ENCODE measurements around the gene DLX5.

DLX5 gene

DNA sequence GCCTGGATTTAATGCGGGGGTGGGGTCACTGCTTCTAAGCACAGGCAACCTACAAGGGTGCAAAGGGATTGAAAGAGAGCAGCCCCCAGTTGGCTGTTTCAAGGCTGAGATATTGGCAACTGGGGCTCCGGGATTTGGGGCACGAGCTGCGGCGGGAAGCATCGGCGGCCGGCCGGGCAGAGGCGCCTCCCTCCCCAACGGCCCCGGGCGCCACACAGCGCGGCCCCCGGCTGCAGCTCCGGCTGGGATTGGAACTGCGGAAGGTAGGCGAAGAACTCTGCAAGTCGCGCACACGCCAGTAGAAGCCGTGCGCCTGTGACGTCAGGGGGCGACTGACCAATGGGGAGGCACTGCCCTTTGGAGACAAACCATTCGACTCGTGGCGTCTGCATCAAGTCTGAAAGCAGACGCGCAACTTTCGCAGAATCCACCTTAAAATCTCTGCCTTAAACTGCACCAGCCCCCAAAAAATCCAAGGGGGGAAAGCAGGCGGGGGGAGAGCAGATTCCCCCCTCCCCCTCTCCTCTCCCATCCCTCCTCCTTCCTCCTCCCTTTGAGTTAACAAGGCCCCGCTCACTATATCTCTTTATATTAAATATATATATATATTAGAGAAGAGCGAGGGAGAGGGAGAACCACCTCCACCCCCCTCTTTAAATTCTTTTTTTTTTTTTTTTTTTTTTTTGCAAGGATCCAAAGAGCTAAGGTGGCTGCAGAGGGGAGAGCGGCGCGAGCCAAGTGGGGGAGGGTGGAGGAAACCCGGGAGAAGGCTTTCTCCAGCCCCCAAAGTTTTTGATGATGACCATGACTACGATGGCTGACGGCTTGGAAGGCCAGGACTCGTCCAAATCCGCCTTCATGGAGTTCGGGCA is 19.2 kb downstream of the DLX5 start, which contains the start of gene DLX6:
DLX6 (plus strand) TSS at position 371 of the 872 bp plus-strand sequence; CDS start at position 796, 425 bp downstream.
- no peak for DNase-seq (ENCODE audit: low spot score)

- DNase-seq (ENCODE audit: low spot score): no peak
Observed at GRCh38 chr7:97004247-97005182, 20.1 kb downstream of the DLX5 start.

GRCh38 chr7:97003262-97004246 is 21.1 kb downstream of the DLX5 start:
- no peak for DNase-seq (ENCODE audit: low spot score)

GRCh38 chr7:97002555-97003261 is 21.9 kb downstream of the DLX5 start:
- no peak for DNase-seq (ENCODE audit: low spot score)

DNA sequence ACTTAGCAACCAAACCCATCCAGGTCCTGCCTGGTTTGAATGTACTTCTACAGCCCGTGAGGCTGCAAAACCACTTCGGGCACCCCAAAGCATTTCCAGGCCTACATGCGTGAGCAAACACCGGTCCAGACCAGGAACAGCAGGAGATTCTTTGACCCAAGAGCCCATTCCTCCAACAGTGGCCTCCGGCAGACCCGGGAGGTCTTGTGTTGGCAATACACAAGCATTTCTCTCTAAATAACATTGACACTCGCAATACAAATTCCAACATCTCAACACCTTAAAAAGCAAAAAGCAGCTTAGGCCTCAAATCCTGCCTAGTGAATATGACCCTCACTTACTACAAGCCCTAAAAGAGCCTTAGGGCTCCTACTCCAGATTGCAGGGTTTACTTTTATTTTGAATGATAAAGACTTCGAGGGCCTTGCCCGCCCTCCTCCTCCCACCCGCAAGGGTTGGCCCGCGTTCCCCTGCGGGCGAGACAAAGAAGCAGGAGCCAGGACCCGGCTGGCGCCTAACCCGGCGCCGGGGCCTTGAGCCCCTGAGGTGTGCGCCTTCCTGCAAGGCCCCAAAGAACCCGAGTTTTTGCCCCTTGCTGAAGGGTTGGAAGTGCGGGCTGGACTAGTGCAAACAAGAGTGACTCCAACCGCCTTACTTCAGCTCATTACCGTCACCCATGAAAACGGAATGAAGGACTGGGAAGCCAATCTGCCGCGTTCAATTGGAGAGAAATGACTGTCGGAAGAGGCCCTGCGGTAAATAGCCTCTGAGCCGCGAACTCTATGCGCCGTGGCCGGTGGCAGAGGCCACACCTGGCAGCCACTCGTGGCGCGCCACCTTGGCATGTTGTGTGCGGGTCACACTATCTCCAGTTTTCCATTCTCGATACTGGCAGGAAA is 22.7 kb downstream of the DLX5 start:
- DNase-seq (ENCODE audit: low spot score): no peak

GRCh38 chr7:97001221-97001620 is 23.4 kb downstream of the DLX5 start:
- DNase-seq (ENCODE audit: low spot score): no peak

DNA sequence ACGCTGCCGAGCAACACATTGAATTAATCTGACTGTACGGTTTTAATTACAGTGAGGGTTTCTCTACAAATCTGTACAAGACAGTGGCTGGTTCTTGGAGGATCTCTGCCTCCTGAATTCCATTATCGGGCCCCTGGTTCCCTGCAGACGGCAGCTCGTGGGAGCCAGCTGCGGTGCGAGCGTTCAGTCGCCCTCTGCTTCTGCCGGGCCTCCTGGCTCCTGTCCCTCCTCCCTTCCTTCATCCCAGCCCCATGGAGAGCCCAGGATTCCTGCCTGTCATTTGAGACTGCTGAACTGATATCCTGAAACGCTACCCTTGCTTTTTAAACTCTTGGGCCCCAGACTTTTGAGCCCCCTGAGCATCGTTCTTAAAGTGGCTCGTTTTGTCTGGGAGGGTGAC is 25.9 kb downstream of the DLX5 start:
- no peak for DNase-seq (ENCODE audit: low spot score)

DNA sequence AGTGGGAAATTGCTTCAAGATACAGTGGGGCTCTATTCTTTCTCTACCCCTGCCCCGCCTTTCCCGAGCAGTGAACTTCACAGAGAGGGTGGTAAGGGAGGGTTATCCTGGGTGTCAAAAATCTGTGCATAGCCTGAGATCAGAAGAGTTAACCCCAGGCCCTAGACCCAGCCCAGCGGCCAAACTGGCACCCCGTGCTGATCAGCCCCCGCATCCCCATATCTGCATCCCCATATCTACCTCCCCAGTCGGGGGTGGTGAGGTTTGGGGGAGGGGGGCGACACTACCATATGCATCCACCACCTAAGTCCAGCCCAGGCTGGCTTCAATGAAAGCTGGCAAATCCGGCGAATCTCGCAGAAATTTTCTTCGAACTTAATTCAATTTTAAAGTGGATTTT is 26.3 kb downstream of the DLX5 start:
- DNase-seq (ENCODE audit: low spot score): no peak

DNA sequence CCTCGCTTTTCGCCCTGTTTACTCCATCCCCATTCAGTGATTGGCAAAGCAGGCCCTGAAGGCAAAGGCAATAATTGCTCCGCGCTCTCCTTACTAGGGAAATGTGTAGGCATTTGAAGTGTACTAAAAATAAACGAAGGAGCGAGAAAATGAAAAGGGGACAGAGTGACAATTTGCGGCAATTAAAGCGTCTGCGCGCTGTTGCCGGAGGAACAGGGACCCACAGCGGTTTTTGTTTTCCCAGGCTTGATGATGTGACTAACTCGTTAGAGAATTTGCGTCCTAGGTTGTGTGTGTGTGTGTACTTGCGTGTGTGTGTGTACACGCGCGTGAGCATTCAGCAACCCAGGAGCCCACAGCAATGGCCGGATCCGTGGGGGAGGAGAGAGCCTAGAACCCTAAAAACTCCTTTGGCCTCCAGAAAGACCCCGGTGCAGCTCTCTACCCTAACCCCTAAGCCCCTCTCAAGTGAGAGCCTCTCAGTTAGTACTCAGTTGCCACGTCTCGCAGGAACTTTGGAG is 27.1 kb downstream of the DLX5 start:
- no peak for DNase-seq (ENCODE audit: low spot score)

- DNase-seq (ENCODE audit: low spot score): no peak
Observed at GRCh38 chr7:96996958-96997511, 27.6 kb downstream of the DLX5 start.

DNA sequence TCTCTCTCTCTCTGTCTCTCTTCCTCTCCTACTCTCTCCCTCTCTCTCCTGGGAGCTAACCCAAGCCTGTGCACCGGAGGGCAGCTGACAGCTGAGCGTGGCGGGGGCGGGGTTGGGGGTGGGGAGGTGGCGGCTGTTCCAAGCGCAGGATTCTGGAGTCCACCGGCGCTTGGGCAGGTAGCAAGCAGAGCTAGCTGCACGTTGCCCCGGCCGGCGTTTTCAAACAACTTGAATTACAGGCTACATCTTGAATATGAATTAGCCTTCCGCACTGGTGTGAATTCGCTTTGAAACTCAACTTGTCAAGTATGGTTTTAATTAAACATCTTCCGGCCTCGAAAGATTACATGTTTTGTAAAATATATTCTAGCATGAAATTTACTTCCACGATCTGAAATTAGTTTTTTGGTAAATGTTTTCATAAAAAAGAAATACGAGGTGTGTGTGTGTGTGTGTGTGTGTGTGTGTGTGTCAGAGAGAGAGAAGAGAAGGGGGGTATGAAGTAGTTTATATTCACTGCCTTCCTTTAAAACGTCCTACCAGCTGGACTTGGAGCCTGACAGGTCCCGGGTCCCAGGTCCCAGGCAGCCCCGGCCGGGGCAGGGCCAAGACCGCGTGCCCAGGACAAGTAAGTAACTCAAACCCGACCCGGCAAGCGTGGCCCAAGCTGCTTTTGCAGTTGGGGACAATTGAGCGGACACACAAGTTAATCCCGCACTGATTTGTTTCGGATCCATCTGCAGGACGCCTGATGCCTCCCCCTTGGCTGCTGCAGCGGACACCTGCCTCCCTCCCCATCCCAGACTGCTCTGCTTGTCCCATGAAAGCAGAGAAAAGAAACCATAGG is 28.3 kb downstream of the DLX5 start:
- no peak for DNase-seq (ENCODE audit: low spot score)

- no peak for DNase-seq (ENCODE audit: low spot score)
Observed at GRCh38 chr7:96995406-96996110, 29.1 kb downstream of the DLX5 start.

DNA sequence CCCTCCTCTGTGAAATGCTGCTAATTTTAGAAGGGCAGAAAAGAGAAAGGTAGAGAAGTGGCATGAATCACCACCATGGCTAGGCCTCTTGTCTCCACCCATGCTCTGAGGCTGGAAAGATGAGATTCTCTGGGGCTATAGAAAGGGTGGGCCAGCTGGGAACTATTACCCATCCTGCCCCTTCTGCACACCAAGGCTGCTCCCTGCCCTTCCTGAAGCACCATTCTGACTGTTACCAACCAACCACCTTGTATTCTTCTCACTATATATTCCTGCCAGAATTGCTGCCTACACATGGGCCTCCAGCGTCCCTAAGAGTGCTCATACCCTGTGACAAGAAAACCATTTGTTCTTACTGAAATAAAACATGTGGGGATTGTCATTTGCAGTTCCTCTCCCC is 30.7 kb downstream of the DLX5 start:
- DNase-seq (ENCODE audit: low spot score): no peak

DNA sequence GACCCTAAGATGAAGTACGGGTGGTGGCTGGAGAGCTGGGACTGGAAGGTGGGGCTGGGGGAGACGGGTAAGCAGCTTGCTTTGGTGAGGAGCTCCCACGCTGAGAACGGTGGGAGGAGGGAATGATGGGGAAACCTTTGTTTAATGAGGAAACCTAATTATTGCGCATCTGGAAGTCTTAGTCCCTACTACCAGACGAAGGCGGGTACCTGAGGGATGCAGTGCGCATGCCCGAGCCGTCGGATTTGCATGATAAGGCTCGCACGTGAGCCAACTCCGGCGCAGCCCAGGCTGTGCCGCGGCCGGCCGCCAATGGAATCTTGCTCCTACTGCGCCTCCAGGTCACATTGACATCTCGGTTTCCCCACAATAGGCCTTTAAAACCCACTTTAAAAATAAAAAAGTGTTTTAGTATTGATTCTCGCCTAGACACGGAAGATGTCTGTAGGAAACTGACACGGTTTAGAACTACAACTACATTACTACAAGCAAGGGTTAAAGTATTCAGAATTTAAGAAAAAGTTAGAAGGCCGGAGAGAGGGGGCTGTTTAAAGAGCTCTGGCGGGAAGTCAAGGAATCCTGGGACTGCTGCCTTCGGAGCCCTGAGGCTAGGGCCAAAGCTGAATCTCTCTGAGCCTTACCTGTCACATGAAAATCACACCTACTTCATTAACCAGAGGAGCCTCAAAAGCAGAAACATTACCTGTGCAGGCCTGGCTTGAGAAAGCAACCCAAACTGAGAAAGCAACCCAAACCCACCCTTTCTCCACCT is 31.4 kb downstream of the DLX5 start:
- no peak for DNase-seq (ENCODE audit: low spot score)

GRCh38 chr7:96992192-96993005 is 32.2 kb downstream of the DLX5 start:
- DNase-seq (ENCODE audit: low spot score): no peak

DNA sequence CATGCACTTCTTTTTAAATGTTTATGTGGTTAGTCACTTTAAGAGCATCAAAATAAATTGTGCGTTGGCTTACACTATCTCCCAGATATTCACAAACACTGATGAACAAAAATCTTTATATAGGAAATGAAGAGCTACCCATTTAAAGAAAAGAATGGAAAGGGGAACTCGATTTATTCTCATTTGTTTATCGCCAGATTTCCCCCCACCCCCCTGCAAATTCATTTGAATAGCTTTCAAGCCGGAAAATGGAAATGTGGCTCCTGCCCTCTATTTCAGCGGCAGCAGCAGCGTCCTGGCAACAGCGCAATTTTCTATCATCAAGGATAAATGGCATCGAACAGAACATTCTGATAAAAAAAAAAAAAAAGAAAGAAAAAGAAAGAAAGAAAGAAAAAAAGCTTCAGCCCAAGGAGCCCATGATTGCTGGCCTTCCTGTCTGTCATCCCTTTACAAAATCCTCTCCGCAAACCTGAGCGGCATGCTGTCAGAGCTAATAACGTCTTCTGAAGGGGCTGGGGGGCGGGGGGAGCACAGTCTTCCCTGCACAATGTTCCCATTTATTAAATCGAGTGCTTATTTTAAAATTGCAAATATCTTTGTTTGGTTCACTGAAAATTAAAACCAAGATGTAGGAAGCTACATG is 33.0 kb downstream of the DLX5 start:
- DNase-seq (ENCODE audit: low spot score): no peak
